Ishikawa (cell line): ENCODE measurements around the gene GMDS.

Experiments used
- CEBPB ChIP-seq: IDR thresholded peaks from 2 replicates; pipeline ENCODE4 v1.6.1; 2012
- CREB1 ChIP-seq: IDR thresholded peaks from 2 replicates; pipeline ENCODE4 v1.6.1; 2012; ENCODE audit warnings: low read depth
- EGR1 ChIP-seq: IDR thresholded peaks from 2 replicates; pipeline ENCODE4 v1.6.1; 2012
- EP300 ChIP-seq: IDR thresholded peaks from 2 replicates; pipeline ENCODE4 v1.6.1; 2012; ENCODE audit warnings: borderline replicate concordance
- FOXM1 ChIP-seq: IDR thresholded peaks from 2 replicates; pipeline ENCODE4 v1.6.1; 2012; ENCODE audit warnings: low read depth, borderline replicate concordance
- MAX ChIP-seq: IDR thresholded peaks from 2 replicates; pipeline ENCODE4 v1.6.1; 2012
- NFIC ChIP-seq: IDR thresholded peaks from 2 replicates; pipeline ENCODE4 v1.6.1; 2012
- RAD21 ChIP-seq: IDR thresholded peaks from 2 replicates; pipeline ENCODE4 v1.6.1; 2012; ENCODE audit warnings: low read depth
- REST ChIP-seq: IDR thresholded peaks from 2 replicates; pipeline ENCODE4 v1.6.1; 2012; ENCODE audit warnings: low read depth, mild to moderate bottlenecking
- TAF1 ChIP-seq: IDR thresholded peaks from 2 replicates; pipeline ENCODE4 v1.6.1; 2012; ENCODE audit warnings: low read depth, mild to moderate bottlenecking
- TCF12 ChIP-seq: IDR thresholded peaks from 2 replicates; pipeline ENCODE4 v1.6.1; 2012; ENCODE audit warnings: low read depth
- TEAD4 ChIP-seq: IDR thresholded peaks from 2 replicates; pipeline ENCODE4 v1.6.1; 2012
- USF1 ChIP-seq: IDR thresholded peaks from 2 replicates; pipeline ENCODE4 v1.6.1; 2012
- YY1 ChIP-seq: IDR thresholded peaks from 2 replicates; pipeline ENCODE4 v1.6.1; 2012; ENCODE audit warnings: low read depth
- ZBTB7A ChIP-seq: IDR thresholded peaks from 2 replicates; pipeline ENCODE4 v1.6.1; 2012; ENCODE audit warnings: low read depth

Gene GMDS

GRCh38 chr6:1869769-1870168 is 375.6 kb downstream of the GMDS start:
- TF ChIP-seq USF1 = no peak
- TF ChIP-seq YY1 = no peak
- no peak for TF ChIP-seq ZBTB7A
- no peak for TF ChIP-seq MAX
- TF ChIP-seq REST = no peak
- no peak for TF ChIP-seq NFIC
- TF ChIP-seq TAF1 = no peak
- no peak for TF ChIP-seq TCF12
- no peak for TF ChIP-seq CEBPB
- TF ChIP-seq CREB1 = no peak
- no peak for TF ChIP-seq EGR1
- no peak for TF ChIP-seq RAD21
- no peak for TF ChIP-seq TEAD4

GRCh38 chr6:1869308-1869707 is 376.1 kb downstream of the GMDS start:
- TF ChIP-seq EP300 = no peak
- no peak for TF ChIP-seq REST
- no peak for TF ChIP-seq NFIC
- no peak for TF ChIP-seq YY1
- TF ChIP-seq MAX = no peak
- TF ChIP-seq TEAD4 = no peak
- TF ChIP-seq EGR1 = no peak
- TF ChIP-seq CREB1 = no peak
- TF ChIP-seq TAF1 = no peak
- TF ChIP-seq USF1 = no peak
- no peak for TF ChIP-seq ZBTB7A
- TF ChIP-seq RAD21 = no peak
- no peak for TF ChIP-seq CEBPB
- TF ChIP-seq TCF12 = no peak
- TF ChIP-seq FOXM1 = no peak

- no peak for TF ChIP-seq RAD21
These were observed 376.7 kb downstream of the GMDS start for GRCh38 chr6:1868561-1869261.

GRCh38 chr6:1867197-1867596 is 378.2 kb downstream of the GMDS start:
- TF ChIP-seq FOXM1 (no peak), CEBPB (no peak), RAD21 (no peak), EP300 (no peak), TCF12 (no peak), YY1 (no peak), TEAD4 (no peak), TAF1 (no peak), EGR1 (no peak)

- TF ChIP-seq TAF1 = no peak
- TF ChIP-seq NFIC = no peak
- no peak for TF ChIP-seq MAX
- TF ChIP-seq EP300 = no peak
- no peak for TF ChIP-seq REST
- TF ChIP-seq RAD21 = no peak
These were observed 379.8 kb downstream of the GMDS start for GRCh38 chr6:1865585-1865984.
